GM19193 (cell line): ENCODE measurements around the gene PTMS.

Source experiments
- POLR2A ChIP-seq: IDR thresholded peaks from 4 replicates; pipeline ENCODE4 v1.6.1; 2011; ENCODE audit not compliant: insufficient read depth, insufficient read length; ENCODE audit errors: extremely low read depth

PTMS gene, protein sequence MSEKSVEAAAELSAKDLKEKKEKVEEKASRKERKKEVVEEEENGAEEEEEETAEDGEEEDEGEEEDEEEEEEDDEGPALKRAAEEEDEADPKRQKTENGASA

DNA sequence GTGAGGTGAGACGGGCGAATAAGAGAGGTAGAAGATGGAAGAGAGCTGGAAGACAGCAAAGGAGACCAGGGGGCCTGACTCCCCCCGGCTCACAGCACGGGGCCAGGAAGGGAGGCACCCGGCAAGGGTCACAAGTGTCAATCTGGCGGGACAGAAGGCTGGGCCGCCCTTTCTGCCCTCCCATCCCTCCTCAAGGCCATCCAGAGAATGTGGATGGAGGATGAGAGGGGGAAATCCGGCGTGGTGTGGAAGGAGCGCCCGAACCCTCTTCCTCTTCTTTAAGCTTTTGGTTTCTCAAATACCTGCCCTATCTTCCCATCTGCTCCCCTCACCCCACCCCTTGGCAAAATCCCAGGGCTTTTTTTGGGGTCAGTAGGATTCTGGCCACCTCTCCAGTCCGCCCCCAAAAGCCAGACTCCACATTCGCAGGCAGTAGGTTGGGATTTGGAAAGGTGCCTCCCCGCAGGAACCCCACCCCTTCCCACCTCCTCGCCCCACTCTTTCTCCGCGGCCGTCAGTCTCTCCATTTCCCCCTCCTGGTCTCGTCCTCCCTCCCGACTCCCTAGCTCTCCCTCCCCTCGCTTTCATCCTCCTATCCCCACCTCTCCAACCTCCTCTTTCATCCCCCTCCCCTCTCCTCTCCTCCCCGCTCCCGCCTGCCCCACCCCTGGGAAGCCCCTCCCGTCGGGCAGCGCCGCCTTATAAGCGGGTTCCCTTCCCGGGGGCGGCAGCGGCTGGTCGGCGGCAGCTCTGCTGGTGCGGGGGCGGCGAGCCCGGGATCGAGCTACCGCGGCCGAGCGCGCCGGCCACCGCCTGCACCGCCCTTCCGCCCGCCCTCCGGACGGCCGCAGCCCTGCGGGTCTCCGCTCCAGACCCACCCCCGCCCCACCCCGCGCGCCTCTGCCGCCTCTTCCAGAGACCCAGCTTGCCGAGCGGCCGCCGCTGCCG is at the start of gene PTMS:
TSS of gene PTMS (plus strand) at position 730 of the 948 bp plus-strand sequence. CDS start 343 bp downstream, outside the sequence.
- TF ChIP-seq POLR2A = peak; percentile 83

DNA sequence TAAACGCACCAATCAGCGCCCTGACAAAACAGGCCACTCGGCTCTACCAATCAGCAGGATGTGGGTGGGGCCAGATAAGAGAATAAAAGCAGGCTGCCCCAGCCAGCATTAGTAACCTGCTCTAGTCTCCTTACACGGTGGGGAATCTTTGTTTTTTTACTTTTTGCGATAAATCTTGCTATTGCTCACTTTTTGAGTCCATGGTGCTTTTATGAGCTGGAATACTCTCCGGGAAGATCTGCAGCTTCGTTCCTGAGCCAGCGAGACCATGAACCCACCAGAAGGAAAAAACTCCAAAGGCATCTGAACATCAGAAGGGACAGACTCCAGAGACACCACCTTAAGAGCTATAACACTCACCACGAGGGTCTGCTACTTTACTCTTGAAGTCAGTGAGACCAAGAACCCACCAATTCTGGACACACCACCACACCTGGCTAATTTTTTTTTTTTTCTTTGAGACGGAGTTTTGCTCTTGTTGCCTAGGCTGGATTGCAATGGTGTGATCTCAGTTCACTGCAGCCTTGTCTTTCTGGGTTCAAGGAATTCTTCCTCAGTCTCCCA is 49.2 kb upstream of the PTMS start:
- no peak for TF ChIP-seq POLR2A

DNA sequence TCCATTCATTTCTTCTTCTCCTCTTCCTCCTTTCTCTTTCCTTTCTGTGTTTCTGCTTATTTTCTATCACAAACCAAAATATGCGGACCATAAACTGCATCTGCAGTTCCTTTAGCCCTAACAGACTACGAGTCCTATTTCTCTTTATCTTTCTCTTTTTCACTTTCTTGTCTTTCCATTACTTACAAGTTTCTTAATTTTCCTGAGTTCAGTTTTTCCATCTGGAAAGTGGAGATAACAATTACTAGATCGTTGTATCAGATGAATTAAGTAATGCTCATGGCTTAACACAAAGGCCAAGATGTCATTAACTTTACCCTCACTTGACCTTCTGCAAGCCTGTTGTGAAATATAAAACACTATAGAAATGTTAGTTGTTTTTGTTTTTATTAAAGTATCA is 43.3 kb upstream of the PTMS start:
- no peak for TF ChIP-seq POLR2A

DNA sequence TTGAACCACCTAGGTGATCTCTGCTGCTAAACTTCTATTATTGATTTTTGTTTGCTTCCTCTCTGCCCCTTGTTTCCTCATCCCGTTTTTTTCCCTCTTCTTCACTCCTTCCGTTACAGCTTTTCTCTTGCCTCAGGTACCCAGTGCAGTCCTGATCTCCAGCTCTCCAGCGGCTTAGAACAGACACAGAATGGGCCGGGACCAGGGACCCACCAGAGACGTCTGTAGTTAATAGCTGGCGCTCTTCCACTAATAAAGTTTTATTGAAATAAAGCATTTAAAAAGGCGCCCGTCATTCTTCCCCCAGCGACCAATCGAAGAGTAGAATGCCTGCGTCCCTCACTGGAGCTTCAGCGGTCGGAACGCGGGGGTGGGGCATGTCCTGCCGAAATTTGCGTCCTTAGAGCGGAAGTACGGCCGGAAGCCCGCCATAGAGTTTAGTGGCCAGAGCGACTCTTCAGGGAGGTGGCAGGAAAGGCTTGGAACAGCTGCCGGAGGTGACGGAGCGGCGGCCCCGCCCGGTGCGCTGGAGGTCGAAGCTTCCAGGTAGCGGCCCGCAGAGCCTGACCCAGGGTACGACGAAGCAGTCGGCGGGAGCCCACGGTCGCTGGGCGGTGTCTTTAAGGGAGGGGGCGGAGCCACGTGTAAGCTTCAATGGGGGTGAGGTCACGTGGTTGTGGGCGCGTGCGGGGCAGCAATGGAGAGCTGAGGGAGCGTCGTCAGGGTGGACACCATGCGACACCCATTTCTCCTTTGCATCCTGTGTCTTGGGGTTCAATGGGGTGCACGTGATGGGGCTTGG is 42.4 kb upstream of the PTMS start, which contains the start of gene COPS7A:
TSS of gene COPS7A (plus strand) at position 440 of the 802 bp plus-strand sequence. CDS start 611 bp downstream, outside the sequence.
- TF ChIP-seq POLR2A = peak; percentile 92

DNA sequence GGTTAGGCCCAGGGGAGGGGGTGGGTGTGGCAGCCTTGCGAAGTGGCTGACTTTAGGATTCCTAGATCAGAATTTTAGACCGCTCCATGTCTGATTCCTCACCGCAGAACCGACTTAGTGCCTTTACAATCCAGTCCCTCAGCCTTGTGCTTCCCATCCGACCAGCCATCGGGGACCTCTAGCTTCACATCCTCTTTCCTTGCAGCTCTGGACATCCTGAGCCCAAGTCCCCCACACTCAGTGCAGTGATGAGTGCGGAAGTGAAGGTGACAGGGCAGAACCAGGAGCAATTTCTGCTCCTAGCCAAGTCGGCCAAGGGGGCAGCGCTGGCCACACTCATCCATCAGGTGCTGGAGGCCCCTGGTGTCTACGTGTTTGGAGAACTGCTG is 41.8 kb upstream of the PTMS start:
- no peak for TF ChIP-seq POLR2A

DNA sequence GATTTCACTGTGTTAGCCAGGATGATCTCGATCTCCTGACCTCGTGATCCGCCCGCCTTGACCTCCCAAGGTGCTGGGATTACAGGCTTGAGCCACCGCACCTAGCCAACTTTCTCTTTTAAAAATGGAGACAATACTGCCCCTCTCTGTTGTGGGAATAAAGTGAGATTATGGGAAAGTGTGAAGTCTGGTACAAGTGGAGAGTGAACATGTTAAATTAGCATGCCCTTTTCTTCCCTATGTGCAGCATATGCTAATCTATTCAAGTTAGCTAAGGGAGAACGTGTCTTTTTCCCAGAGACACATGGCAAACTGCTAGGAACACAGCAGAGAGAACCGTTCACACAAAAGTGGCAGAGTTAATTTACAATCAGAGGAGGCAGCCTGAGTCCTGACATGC is 40.8 kb upstream of the PTMS start:
- TF ChIP-seq POLR2A = no peak

DNA sequence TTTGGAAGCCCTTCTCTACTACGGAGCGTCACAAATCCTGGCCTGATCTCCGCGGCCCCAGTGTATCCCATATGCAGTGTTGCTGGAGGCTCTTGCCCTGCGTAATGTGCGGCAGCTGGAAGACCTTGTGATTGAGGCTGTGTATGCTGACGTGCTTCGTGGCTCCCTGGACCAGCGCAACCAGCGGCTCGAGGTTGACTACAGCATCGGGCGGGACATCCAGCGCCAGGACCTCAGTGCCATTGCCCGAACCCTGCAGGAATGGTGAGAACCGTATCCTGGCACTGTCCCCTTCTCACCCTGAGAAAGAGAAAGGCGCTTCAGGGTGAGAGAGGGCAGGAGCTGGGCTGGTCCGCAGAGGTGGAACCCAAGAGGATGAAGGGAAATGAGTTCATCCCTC is 37.0 kb upstream of the PTMS start:
- TF ChIP-seq POLR2A = no peak

DNA sequence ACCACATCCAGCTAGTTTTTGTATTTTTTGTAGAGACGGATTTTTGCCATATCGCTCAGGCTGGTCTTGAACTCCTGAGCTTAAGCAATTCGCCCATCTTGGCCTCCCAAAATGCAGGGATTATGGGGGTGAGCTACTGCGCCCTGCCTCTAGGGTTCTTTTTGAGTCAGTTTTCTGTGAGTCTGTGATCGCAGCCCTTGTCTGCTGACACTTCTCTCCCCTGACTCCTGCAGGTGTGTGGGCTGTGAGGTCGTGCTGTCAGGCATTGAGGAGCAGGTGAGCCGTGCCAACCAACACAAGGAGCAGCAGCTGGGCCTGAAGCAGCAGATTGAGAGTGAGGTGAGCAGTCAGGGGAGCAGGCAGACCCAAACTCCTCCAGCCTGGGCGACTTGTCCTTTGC is 36.0 kb upstream of the PTMS start:
- TF ChIP-seq POLR2A = no peak

DNA sequence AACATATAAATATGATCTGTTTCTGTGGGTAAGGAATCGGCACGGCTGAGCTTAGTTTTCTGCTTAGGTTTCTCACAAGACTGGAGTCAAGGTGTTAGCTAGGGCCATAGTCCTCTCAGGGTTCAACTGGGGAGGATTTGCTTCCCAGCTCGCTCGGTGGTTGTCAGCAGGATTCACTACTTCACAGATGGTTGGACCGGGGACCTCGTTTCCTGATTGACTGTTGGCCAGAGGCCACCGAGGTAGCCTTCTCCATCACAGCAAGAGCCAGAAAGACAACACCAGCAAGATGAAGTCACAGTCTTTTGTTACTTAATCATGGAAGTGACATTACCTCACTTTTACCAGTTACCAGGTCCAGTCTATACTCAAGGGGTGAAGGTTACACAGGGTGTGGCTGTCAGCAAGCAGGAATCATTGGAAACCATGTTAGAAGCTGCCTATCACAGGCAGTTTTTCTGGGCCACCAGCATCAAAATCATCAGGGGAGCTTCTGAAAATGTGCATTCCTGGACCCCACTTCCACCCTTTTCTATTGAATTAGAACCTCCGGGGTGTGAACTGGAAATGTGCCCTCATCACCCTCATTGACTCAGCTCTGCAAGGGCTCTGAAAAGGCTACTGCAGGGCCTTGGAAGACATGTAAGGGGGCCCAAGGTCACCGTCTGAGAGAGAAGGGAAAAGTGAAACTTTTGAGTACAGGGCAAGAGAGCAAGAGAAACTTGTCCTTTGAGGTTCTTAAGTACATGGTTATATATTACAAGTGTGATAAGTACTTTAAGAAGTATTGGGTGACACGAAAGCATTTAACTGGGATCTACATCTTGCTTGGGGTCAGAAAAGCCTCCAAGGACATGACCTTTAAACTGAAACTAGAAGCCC is 31.4 kb upstream of the PTMS start:
- TF ChIP-seq POLR2A = no peak

DNA sequence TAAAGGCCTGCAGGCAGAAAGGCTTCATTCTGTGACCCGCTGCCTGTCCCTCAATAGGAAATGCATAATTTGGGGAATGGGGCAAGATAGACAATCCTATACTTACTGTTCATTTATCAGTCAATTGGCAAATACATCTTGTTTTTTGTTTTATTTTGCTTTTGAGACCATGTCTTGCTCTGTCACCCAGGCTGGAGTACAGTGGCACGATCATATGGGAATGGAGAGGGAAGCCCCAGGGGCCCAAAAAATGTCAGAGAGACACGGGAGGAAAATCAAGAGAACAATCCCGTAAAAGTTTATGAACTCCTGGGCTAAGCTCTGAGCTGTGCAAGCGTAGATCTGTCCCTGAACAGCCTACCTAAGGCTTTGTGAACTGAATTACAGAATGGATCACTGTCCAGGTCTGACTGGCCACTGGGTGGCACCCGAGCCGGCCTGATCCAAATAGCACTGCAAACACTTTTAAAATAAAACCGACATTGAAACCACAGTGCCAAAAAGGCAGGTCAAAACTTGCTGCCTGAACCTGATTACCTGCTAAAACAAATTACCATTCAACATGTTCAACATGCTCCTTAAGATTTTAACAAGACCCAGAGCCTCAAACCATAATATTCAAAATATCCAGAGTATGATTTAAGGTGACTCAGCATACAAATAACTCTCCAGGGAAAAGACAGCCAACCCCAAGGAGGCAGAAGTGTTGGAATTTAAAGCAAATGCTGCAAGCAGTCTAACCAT is 30.5 kb upstream of the PTMS start:
- no peak for TF ChIP-seq POLR2A

DNA sequence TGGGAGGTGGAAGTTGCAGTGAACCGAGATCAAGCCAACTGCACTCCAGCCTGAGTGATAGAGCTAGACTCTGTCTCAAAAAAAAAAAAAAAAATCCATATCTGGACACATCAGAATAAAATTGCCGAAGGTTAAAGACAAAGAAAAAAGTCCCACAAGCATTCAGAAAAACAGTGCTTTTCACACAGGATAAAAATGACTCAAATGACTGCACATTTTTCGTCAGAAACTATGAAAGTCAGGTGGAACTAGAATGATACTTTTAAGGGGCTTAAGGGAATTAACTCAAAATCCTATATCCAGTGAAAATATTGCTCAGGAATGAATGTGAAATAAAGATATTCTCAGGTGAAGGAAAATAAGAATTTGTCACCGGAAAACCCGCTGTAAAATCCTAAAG is 29.4 kb upstream of the PTMS start:
- no peak for TF ChIP-seq POLR2A

DNA sequence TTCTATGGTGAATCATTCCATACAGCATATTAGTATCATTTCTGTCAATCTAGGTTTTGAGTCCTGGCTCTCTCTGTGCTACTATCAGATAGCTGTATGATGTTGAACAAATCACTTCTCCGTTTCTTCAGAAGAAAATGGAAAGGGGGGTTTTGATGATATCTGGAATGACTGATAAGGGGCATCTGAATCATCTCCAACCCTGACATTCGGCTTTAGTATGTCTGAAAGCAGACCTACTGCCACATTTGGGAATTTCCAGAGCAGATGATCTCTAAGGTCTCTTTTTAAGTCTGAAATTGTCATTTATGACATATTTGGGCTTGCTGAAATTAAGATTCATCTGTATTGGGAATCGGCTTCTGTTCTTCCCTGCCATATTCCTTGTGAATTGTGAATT is 23.3 kb upstream of the PTMS start:
- TF ChIP-seq POLR2A = no peak

DNA sequence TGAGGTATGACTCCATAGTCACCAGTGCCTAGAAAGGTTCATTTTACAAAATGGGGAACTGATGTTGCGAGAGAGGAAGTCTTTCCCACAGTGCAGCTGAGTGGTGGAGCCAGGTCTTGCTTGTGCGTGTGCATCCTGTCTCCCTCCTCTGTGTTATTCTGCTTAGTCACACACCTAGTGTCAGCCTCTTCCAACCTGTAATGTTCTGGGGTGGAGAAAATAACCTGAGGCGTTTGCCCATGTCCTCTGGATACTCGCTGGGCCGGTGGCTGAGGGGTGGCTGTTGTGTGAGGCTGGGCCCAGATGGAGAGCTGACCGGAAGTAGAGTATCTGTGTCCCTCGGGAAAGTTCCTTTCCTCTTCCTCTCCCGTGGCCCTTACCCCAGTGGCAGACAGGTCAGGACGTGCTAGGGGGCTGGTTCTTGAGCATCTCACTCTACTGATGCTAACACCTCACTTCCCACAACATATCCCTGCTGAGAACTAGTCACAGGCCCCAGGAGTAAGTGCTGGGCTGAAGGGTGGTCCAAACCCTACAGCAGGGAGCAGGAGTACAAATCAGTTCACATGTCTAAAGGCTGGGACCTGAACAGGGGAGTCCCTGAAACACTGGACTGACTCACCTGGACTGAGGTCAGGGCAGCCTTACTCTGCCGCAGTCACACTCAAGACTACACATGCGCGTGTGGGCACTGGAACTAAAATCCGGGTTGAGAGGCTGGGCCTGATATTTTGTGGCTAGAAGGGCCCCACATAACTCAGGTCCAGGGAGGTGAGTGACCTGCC is 20.2 kb upstream of the PTMS start:
- no peak for TF ChIP-seq POLR2A
